Gastrocnemius medialis (tissue), 4 donors: ENCODE measurements around the gene GPRIN2.

ENCODE experiments used
- CTCF ChIP-seq, 5 experiments: fragments of 450-650 bp in 3 of 5; fragments of 200-600 bp in 2 of 5; sonication (generic) in 2 of 5; IDR thresholded peaks in 4 of 5; conservative IDR thresholded peaks in 1 of 5; 1 replicate in 4 of 5; 2 replicates in 1 of 5; pipeline ENCODE4 v1.5.1; 2016 to 2019; ENCODE audit warnings: antibody characterized with exemption in 5 of 5, mild to moderate bottlenecking in 3 of 5, moderate library complexity in 3 of 5
- POLR2A ChIP-seq, 2 donors: fragments of 450-650 bp; IDR thresholded peaks; one replicate each; pipeline ENCODE4 v1.6.1; 2017; ENCODE audit warnings: antibody characterized with exemption in 2 of 2, mild to moderate bottlenecking in 2 of 2, moderate library complexity in 2 of 2

GRCh38 chr10:46552526-46553237, 3.8 kb downstream of the GPRIN2 start:
- TF ChIP-seq CTCF (IDR thresholded peaks at IDR 0.05 in 4 of 5, conservative IDR thresholded peaks at IDR 0.05 in 1 of 5) (no peak), POLR2A (IDR thresholded peaks at IDR 0.05) (no peak)
